DLD1 (cell line): ENCODE data around the gene MORC2.

Source experiments
- in situ Hi-C: cut with HindIII; loops from 2 replicates; pipeline ENCODE4 v1.10.0; 2017; ENCODE audit warnings: low sequenced_read_pairs

The MORC2 gene

DNA sequence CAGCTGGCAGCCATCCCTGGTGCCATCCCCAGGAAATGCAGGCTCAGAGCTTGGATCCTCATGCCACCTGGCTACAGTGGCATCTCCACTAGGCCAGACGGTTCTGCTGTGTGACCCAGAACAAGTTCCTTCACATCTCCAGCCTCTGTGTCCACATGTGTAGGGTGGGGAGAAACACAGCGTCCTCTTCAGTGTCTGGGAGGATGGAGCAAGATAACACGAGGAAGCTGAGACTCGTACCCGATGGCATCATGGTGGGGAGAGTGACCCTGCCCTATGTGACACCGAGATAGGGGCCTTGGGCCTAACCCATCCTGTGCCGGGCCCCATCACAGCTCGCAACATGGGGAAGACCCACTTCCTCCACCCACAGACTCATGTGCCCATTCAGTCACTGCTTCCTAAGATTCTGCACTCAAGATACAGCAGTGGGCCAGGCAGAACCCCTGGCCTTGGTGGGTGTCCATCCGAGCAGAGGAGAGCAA lies 78.5 kb downstream of the MORC2 start:
- in situ Hi-C loops: loop anchor here (5.0 kb wide), 1 partner anchor 42 kb away; no protein-coding TSS in a partner anchor

- in situ Hi-C loops: loop anchor here (5.0 kb wide), 1 partner anchor 43 kb away; no protein-coding TSS in a partner anchor
These were observed 79.1 kb downstream of the MORC2 start for GRCh38 chr22:30889268-30889995.

GRCh38 chr22:30887861-30888260 lies 80.7 kb downstream of the MORC2 start:
- in situ Hi-C loops: loop anchor here (5.0 kb wide), 1 partner anchor 44 kb away; no protein-coding TSS in a partner anchor

DNA sequence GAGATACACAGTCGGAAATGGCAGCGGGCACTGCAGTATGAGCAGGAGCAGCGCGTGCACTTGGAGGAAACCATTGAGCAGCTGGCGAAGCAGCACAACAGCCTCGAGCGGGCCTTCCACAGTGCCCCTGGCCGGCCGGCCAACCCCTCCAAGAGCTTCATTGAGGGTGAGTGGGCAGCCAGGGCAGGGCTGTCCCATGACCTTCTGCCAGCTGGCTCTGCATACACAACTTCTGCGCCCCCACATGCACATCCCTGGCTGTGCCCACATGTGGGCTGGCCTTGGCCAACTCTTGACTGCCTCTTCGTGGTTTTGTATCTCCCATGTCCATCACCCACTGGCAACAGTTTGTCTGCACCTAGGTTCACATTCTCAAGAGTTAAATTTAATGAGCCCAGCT lies 81.1 kb downstream of the MORC2 start:
- in situ Hi-C loops: loop anchor here (5.0 kb wide), 1 partner anchor 45 kb away; no protein-coding TSS in a partner anchor

DNA sequence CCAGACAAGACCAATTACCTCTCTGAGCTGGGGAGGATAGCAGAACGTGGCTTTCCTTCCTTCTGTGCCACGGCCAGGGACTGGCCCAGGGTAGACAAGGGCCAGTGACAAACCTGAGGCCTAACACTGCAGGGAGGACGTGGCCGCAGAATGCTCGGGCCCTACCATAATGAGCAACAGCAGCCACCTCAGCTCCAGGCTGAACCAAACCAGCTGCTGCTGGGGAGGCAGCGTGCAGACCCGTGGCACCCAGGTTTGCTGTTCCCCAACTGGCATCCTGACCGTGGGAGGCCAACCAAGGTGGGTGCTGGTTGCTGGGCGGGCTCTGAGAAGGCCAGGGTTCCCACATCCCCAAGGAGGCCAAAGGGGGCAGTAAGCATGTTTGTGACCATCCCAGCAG lies 83.0 kb downstream of the MORC2 start:
- in situ Hi-C loops: loop anchor here (5.0 kb wide), 1 partner anchor 47 kb away; no protein-coding TSS in a partner anchor

GRCh38 chr22:30885001-30885366 lies 83.6 kb downstream of the MORC2 start:
- in situ Hi-C loops: loop anchor here (5.0 kb wide), 1 partner anchor 47 kb away; no protein-coding TSS in a partner anchor

GRCh38 chr22:30884211-30885000 lies 84.2 kb downstream of the MORC2 start:
- in situ Hi-C loops: no loop called here

DNA sequence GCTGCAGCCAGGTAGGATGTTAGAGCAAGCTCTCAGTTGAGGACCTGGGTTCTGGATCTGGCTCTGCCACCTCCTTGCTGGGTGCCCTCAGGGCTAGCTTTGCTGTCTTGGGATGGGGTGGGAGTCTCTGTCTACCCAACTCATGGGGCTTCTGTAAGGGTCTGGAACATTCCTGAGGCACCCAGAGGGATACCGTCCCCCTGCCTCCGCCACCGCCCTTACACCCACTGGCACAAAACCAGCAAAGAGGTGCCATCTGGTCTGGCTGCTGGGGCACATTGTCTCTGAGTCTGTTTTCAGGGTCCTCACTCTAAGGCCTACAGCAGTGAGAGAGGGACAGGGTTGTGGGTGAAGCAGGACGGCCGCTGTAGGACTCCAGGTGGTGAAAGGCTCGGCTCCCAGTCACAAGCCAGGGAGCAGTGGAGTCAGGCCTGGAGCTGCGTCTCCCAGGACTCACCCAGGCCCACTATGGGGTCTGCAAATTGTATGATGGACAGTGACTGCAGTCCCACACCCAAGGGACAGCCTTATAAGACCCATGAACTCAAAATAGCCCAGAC lies 84.9 kb downstream of the MORC2 start:
- in situ Hi-C loops: no loop called here

DNA sequence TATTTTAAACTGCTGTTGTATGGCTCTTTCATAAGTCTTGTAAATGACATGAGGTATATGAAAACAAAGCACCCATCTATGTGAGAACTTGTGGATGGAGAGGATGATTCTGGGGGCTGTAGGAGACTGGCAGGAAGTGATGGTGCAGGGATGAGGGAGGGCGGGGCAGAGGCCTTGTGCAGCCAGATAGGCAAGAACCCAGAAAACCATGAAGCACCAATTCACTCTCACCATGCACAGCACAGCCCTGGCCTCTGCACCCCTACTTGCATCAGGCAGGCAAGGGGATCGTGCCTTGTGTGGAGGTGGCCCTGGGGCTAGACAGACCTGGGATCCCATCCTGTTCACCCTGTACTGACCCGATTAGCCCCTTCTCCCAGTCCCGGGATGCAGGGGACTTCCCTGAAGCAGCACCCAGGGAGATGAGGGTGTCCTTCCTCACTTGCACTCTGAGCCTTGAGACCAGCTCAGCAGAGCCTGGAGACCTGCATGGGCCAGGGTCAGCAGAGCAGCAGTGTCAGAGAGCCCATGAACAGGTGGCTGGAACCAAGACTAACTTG lies 85.5 kb downstream of the MORC2 start:
- in situ Hi-C loops: no loop called here

GRCh38 chr22:30882184-30882717 lies 86.3 kb downstream of the MORC2 start:
- in situ Hi-C loops: no loop called here

GRCh38 chr22:30881361-30882183 lies 87.0 kb downstream of the MORC2 start:
- in situ Hi-C loops: no loop called here

DNA sequence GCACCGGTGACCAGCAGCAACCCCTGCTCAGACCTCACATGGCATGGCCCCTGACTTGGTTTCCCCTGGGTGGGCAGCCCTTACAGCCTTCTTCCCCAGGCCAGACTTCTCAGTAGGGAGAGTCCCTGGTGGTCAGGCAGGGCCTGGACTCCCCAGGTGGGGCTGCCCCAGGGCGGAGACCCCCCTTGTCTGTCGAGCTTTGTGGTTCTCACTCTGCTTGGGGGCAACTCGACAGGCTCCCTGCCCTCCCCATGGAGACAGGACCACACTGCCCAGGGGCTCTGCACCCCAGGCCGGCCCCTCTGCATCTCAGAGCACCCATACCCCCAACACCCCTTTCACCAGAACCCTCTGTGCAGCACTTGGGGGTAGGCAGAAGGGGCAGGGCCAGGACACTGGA lies 87.7 kb downstream of the MORC2 start:
- in situ Hi-C loops: no loop called here

DNA sequence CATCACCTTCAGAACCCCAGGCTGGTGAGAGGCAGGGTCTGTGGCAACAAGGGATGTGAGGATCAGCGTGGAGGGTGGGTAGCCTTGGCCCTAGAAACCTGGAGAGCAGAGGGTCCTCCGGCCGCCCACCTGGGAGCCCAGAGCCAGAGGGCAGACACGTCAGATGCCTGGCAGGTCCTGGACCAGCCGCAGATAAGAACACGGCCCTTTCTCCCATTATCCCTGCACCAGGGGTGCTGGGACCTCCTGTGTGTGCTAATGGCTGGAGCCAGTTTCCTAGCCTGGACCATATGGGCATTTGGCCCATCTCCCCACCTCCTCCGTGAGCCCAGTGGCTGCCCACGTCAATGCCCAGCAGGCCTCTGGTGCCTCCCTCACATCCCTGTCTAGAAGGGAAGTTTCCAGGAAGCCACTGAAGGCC lies 88.4 kb downstream of the MORC2 start:
- in situ Hi-C loops: no loop called here

GRCh38 chr22:30879415-30879797 lies 89.2 kb downstream of the MORC2 start:
- in situ Hi-C loops: no loop called here

DNA sequence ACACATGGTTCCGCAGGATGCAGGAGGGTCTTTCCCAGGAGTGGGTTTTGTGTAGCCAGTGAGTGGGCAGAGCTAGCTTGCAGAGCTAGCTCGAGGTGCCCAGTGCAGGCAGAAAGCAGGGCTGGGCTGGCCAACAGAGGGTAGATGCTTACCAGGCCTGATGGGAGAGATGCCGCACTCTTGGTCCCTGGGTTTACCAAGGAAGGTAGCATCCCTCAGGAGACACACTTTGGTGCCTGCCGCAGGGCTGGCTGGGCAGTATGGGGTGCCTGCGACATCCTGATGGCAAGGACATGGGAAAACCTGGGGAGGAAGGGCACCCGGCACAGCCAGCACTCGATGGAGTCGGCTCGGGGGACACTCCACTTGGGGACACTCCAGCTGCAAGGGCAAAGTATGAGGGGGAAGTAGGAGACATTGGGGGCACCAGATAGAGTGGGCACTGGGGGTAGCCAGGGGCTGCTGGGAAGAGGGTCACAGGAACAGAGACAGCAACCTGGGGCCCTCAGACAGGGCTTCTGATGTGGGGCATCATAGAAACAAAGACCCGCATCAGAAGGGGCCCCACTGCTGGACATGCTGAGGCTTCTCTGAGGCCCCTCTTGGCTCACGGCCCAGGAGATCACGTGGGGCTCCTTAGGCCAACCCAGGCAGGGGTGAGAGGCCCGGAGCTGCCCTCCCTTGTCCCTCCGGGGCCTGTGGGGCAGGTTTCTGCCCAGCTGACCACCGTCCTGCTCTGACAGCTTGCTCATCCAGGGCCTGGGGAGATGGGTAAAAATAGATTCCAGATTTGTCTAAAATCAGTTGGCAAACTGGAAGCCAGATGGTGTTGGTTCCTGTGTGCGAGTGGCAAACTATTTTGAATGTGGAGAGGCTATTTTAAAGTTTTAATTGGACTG lies 89.8 kb downstream of the MORC2 start:
- in situ Hi-C loops: no loop called here

- in situ Hi-C loops: no loop called here
These were observed 90.7 kb downstream of the MORC2 start for GRCh38 chr22:30877662-30878515.

- in situ Hi-C loops: no loop called here
These were observed 91.5 kb downstream of the MORC2 start for GRCh38 chr22:30876915-30877553.
